ENCODE data around the gene OR6B2.

DNA sequence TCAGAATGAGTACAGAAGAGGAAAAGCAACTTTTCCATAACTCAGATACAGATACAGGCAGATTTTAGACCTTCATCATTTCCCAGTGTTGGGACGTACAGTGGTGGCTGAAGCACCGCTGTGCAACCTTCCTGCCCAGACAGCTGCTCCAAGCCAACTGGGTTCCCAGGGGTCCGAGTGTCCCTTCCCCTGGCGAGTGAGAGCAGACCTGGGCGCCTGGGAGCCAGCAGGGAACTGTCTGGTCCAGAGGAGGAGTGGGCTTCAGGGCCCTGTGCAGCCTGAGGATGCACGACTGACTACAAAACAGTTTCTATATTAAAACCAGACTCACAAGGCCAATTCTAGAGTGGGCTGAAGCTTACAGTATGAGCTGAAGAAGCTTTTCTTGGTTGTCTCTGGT is 11.1 kb upstream of the OR6B2 start:
- TF ChIP-seq POLR2A (IDR thresholded peaks at IDR 0.05) = no peak
- TF ChIP-seq, protein P1, sequence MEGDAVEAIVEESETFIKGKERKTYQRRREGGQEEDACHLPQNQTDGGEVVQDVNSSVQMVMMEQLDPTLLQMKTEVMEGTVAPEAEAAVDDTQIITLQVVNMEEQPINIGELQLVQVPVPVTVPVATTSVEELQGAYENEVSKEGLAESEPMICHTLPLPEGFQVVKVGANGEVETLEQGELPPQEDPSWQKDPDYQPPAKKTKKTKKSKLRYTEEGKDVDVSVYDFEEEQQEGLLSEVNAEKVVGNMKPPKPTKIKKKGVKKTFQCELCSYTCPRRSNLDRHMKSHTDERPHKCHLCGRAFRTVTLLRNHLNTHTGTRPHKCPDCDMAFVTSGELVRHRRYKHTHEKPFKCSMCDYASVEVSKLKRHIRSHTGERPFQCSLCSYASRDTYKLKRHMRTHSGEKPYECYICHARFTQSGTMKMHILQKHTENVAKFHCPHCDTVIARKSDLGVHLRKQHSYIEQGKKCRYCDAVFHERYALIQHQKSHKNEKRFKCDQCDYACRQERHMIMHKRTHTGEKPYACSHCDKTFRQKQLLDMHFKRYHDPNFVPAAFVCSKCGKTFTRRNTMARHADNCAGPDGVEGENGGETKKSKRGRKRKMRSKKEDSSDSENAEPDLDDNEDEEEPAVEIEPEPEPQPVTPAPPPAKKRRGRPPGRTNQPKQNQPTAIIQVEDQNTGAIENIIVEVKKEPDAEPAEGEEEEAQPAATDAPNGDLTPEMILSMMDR (IDR thresholded peaks at IDR 0.05) = no peak

Measured in right lobe of liver (tissue), 4 donors.